ENCODE results near the gene FOXP1. TPM values are rescaled to one million over a fixed set of nuclear protein-coding genes. Genes with fewer than 3 reads are reported as not detected.

Gene FOXP1
- total and polyA plus RNA-seq, 4 donors = 4.9 to 35.4 (median 32.0) TPM

- Histone ChIP-seq H3K27ac (ENCODE audit: low read depth in 1 of 2, low read length in 2 of 2) (peak overlapping the region; percentile 70 to 73), H3K9ac (ENCODE audit: low read depth in 1 of 2, low read length in 2 of 2) (no peak overlapping the region), H3K36me3 (ENCODE audit: control insufficient read depth in 4 of 4, insufficient read depth in 3 of 4, low read depth in 1 of 4, low read length in 3 of 4) (peaks cover 0 to 6% (median 3%) of the 10 kb centered on the region in 4 donors), H3K9me3 (ENCODE audit: control insufficient read depth in 4 of 4, low read length in 3 of 4) (no peaks in the 10 kb centered on the region), H3K4me3 (ENCODE audit: low read depth in 1 of 3, low read length in 3 of 3) (no peak overlapping the region), H3K27me3 (ENCODE audit: control insufficient read depth in 4 of 4, insufficient read depth in 4 of 4, low read length in 3 of 4) (no peaks in the 10 kb centered on the region), H3K4me1 (ENCODE audit: control insufficient read depth in 4 of 4, insufficient read depth in 4 of 4, low read length in 3 of 4) (peaks cover 11 to 25% (median 14%) of the 10 kb centered on the region in 4 donors)
- 74% methylated on average over 8 of the region's 8 CpGs for WGBS
- TF ChIP-seq TAF1 (conservative IDR thresholded peaks at IDR 0.05) (no peak), HNF4A (conservative IDR thresholded peaks at IDR 0.05) (peak in 1 of 2 donors; percentile 45), NR2F2 (IDR thresholded peaks at IDR 0.05) (no peak), FOXA1 (IDR thresholded peaks at IDR 0.05) (peak; percentile 49), YY1 (IDR thresholded peaks at IDR 0.05) (no peak), HNF4G (IDR thresholded peaks at IDR 0.05) (no peak), SP1 (IDR thresholded peaks at IDR 0.05) (peak; percentile 41), GABPA (IDR thresholded peaks at IDR 0.05 in 1 of 2, conservative IDR thresholded peaks at IDR 0.05 in 1 of 2) (no peak), RAD21 (IDR thresholded peaks at IDR 0.05) (no peak), EGR1 (IDR thresholded peaks at IDR 0.05; ENCODE audit: low read depth in 2 of 2) (no peak), RXRA (IDR thresholded peaks at IDR 0.05) (peak; percentile 62 to 70), ZBTB33 (IDR thresholded peaks at IDR 0.05) (no peak), JUND (IDR thresholded peaks at IDR 0.05) (peak; percentile 21 to 38), FOXA2 (IDR thresholded peaks at IDR 0.05) (peak; percentile 78)
- TF ChIP-seq, protein P1, sequence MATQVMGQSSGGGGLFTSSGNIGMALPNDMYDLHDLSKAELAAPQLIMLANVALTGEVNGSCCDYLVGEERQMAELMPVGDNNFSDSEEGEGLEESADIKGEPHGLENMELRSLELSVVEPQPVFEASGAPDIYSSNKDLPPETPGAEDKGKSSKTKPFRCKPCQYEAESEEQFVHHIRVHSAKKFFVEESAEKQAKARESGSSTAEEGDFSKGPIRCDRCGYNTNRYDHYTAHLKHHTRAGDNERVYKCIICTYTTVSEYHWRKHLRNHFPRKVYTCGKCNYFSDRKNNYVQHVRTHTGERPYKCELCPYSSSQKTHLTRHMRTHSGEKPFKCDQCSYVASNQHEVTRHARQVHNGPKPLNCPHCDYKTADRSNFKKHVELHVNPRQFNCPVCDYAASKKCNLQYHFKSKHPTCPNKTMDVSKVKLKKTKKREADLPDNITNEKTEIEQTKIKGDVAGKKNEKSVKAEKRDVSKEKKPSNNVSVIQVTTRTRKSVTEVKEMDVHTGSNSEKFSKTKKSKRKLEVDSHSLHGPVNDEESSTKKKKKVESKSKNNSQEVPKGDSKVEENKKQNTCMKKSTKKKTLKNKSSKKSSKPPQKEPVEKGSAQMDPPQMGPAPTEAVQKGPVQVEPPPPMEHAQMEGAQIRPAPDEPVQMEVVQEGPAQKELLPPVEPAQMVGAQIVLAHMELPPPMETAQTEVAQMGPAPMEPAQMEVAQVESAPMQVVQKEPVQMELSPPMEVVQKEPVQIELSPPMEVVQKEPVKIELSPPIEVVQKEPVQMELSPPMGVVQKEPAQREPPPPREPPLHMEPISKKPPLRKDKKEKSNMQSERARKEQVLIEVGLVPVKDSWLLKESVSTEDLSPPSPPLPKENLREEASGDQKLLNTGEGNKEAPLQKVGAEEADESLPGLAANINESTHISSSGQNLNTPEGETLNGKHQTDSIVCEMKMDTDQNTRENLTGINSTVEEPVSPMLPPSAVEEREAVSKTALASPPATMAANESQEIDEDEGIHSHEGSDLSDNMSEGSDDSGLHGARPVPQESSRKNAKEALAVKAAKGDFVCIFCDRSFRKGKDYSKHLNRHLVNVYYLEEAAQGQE (IDR thresholded peaks at IDR 0.05) = no peak
- TF ChIP-seq, protein P2, sequence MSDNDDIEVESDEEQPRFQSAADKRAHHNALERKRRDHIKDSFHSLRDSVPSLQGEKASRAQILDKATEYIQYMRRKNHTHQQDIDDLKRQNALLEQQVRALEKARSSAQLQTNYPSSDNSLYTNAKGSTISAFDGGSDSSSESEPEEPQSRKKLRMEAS (IDR thresholded peaks at IDR 0.05) = no peak
- TF ChIP-seq, protein P3, sequence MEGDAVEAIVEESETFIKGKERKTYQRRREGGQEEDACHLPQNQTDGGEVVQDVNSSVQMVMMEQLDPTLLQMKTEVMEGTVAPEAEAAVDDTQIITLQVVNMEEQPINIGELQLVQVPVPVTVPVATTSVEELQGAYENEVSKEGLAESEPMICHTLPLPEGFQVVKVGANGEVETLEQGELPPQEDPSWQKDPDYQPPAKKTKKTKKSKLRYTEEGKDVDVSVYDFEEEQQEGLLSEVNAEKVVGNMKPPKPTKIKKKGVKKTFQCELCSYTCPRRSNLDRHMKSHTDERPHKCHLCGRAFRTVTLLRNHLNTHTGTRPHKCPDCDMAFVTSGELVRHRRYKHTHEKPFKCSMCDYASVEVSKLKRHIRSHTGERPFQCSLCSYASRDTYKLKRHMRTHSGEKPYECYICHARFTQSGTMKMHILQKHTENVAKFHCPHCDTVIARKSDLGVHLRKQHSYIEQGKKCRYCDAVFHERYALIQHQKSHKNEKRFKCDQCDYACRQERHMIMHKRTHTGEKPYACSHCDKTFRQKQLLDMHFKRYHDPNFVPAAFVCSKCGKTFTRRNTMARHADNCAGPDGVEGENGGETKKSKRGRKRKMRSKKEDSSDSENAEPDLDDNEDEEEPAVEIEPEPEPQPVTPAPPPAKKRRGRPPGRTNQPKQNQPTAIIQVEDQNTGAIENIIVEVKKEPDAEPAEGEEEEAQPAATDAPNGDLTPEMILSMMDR (IDR thresholded peaks at IDR 0.05; ENCODE audit: low read depth, low read length, missing input control) = no peak
- TF ChIP-seq, protein P4, sequence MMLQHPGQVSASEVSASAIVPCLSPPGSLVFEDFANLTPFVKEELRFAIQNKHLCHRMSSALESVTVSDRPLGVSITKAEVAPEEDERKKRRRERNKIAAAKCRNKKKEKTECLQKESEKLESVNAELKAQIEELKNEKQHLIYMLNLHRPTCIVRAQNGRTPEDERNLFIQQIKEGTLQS (IDR thresholded peaks at IDR 0.05) = no peak
- DNase-seq (ENCODE audit: low spot score) = no peak
These were observed 472.9 kb downstream of the FOXP1 start for GRCh38 chr3:71110385-71111222.
